Esophagus muscularis mucosa (tissue), 3 donors: Measurements from ENCODE around the gene DNAJC16.

ENCODE experiments used
- POLR2A ChIP-seq: fragments of 450-650 bp; IDR thresholded peaks from one replicate; pipeline ENCODE4 v1.6.1; 2017; ENCODE audit warnings: antibody characterized with exemption, moderate library complexity, mild to moderate bottlenecking, low read depth
- TF ChIP-seq, protein P1 (sequence below), 3 experiments: fragments of 200-600 bp in 2 of 3; fragments of 450-650 bp in 1 of 3; sonication (generic) in 2 of 3; IDR thresholded peaks; one replicate each; pipeline ENCODE4 v1.5.1; 2017 to 2019; ENCODE audit warnings: antibody characterized with exemption in 3 of 3, mild to moderate bottlenecking in 2 of 3, moderate library complexity in 1 of 3

DNA sequence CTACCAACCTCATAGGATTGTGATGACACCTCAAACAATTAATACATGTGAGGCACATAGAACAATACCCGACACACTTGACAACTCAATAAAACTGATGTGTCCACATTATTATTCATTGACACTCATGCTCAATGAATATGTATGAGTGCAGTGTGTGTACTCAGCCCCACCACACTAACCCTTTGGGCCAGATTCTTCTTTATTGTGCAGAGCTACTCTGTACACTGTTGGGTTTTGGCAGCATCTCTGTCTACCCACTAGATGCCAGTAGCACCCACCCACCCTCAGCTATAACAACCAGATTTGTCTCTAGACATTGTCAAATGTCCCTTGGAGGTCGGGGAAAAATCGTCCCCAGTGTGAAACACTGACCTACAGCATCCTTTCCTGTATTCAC, 12.7 kb upstream of the DNAJC16 start:
- TF ChIP-seq, protein P1, sequence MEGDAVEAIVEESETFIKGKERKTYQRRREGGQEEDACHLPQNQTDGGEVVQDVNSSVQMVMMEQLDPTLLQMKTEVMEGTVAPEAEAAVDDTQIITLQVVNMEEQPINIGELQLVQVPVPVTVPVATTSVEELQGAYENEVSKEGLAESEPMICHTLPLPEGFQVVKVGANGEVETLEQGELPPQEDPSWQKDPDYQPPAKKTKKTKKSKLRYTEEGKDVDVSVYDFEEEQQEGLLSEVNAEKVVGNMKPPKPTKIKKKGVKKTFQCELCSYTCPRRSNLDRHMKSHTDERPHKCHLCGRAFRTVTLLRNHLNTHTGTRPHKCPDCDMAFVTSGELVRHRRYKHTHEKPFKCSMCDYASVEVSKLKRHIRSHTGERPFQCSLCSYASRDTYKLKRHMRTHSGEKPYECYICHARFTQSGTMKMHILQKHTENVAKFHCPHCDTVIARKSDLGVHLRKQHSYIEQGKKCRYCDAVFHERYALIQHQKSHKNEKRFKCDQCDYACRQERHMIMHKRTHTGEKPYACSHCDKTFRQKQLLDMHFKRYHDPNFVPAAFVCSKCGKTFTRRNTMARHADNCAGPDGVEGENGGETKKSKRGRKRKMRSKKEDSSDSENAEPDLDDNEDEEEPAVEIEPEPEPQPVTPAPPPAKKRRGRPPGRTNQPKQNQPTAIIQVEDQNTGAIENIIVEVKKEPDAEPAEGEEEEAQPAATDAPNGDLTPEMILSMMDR (IDR thresholded peaks at IDR 0.05), result no peak
- TF ChIP-seq POLR2A, result no peak
